Smooth muscle cell (in vitro differentiated cells): ENCODE measurements around the gene CHRNB4. TPM values are rescaled to one million over a fixed set of nuclear protein-coding genes. Genes with fewer than 3 reads are reported as not detected.

Source experiments
- DNase-seq: peaks from one replicate; lab custom pipeline; 2025; ENCODE audit not compliant: unreplicated experiment; lab: John Stamatoyannopoulos, UW
- H2AFZ ChIP-seq: fragments of 200-600 bp; sonication (generic); 2 replicates; pipeline ENCODE4 v1.6.0; 2016; ENCODE audit warnings: antibody characterized with exemption, low read depth, mild to moderate bottlenecking
- H3F3A ChIP-seq: fragments of 200-600 bp; sonication (generic); 2 replicates; pipeline ENCODE4 v1.6.0; 2017; ENCODE audit warnings: antibody characterized with exemption, low read depth
- H3K27ac ChIP-seq: fragments of 200-600 bp; sonication (generic); 2 replicates; pipeline ENCODE4 v1.5.1; 2016; ENCODE audit warnings: low read depth, mild to moderate bottlenecking
- H3K27me3 ChIP-seq: fragments of 200-600 bp; sonication (generic); 2 replicates; pipeline ENCODE4 v1.6.1; 2016; ENCODE audit warnings: low read depth, mild to moderate bottlenecking
- H3K36me3 ChIP-seq: fragments of 200-600 bp; sonication (generic); 2 replicates; pipeline ENCODE4 v1.5.1; 2016; ENCODE audit warnings: low read depth
- H3K4me1 ChIP-seq: fragments of 200-600 bp; sonication (generic); 2 replicates; pipeline ENCODE4 v1.5.1; 2016; ENCODE audit warnings: low read depth
- H3K4me2 ChIP-seq: fragments of 200-600 bp; sonication (generic); 2 replicates; pipeline ENCODE4 v1.6.0; 2016; ENCODE audit warnings: mild to moderate bottlenecking
- H3K4me3 ChIP-seq: fragments of 200-600 bp; sonication (generic); 2 replicates; pipeline ENCODE4 v1.5.1; 2016; ENCODE audit warnings: mild to moderate bottlenecking
- H3K79me2 ChIP-seq: fragments of 200-600 bp; sonication (generic); 2 replicates; pipeline ENCODE4 v1.6.0; 2016; ENCODE audit warnings: low read depth, mild to moderate bottlenecking
- H3K9ac ChIP-seq: fragments of 200-600 bp; sonication (generic); 2 replicates; pipeline ENCODE4 v1.6.0; 2016; ENCODE audit warnings: low read depth
- H3K9me3 ChIP-seq: fragments of 200-600 bp; sonication (generic); replicated peaks from 2 replicates; pipeline ENCODE4 v1.5.1; 2016; ENCODE audit warnings: low read depth
- H4K20me1 ChIP-seq: fragments of 200-600 bp; sonication (generic); 2 replicates; pipeline ENCODE4 v1.6.0; 2016; ENCODE audit warnings: low read depth
- CTCF ChIP-seq: fragments of 200-600 bp; sonication (generic); IDR thresholded peaks from 2 replicates; pipeline ENCODE4 v1.5.1; 2017; ENCODE audit warnings: borderline replicate concordance, mild to moderate bottlenecking, antibody characterized with exemption; ENCODE audit not compliant: insufficient read depth, poor library complexity, severe bottlenecking
- WGBS: methylation state at CpG from one replicate; pipeline ENCODE4 v1.1.7; 2016; ENCODE audit warnings: low lambda C conversion rate; 5-methylcytosine and 5-hydroxymethylcytosine counted together
- polyA plus RNA-seq: library from polyadenylated mRNA; unstranded; fragments of >200 nt; fragmentation: Nextera tagmentation; extraction: Ambion mirVana; gene quantifications from 2 replicates; pipeline ENCODE4 v1.2.1, GENCODE V29; 2016
- total RNA-seq: library from RNA; depleted of rRNA; stranded (reverse); fragments of >200 nt; gene quantifications from 2 replicates; pipeline ENCODE4 v1.2.3, GENCODE V29; 2014

CHRNB4 gene
- total and polyA plus RNA-seq, 2 experiments from 2014 or later = not detected

GRCh38 chr15:78671626-78672211 lies 30.7 kb upstream of the CHRNB4 start:
- no peak for TF ChIP-seq CTCF
- Histone ChIP-seq H3K36me3 (no peaks in the 10 kb centered on the region), H2AFZ (no peak overlapping the region), H3K4me3 (no peak overlapping the region), H3K4me1 (peaks cover 10% of the 10 kb centered on the region), H3K27ac (no peak overlapping the region), H3K9ac (no peak overlapping the region), H3K79me2 (no peaks in the 10 kb centered on the region), H4K20me1 (no peaks in the 10 kb centered on the region), H3K27me3 (peaks cover 7% of the 10 kb centered on the region), H3K4me2 (no peak overlapping the region), H3K9me3 (no peaks in the 10 kb centered on the region), H3F3A (no peaks in the 10 kb centered on the region)
- WGBS = 43% methylated on average over 6 of the region's 6 CpGs
- DNase-seq = no peak

GRCh38 chr15:78668987-78669386 lies 28.0 kb upstream of the CHRNB4 start:
- no peaks in the 10 kb centered on the region for H3K36me3 ChIP-seq

GRCh38 chr15:78667578-78668236 lies 26.7 kb upstream of the CHRNB4 start:
- Histone ChIP-seq H4K20me1 (no peaks in the 10 kb centered on the region), H3K27ac (no peak overlapping the region), H3K4me2 (no peak overlapping the region), H3K27me3 (peaks cover 22% of the 10 kb centered on the region), H3K36me3 (no peaks in the 10 kb centered on the region), H2AFZ (no peak overlapping the region), H3K9me3 (no peaks in the 10 kb centered on the region), H3F3A (no peaks in the 10 kb centered on the region), H3K9ac (no peak overlapping the region), H3K4me1 (peaks cover 10% of the 10 kb centered on the region), H3K4me3 (no peak overlapping the region), H3K79me2 (no peaks in the 10 kb centered on the region)
- DNase-seq = no peak
- TF ChIP-seq CTCF = no peak
- WGBS = 90% methylated on average over 8 of the region's 8 CpGs

More at GRCh38 chr15:78668987-78669386, 28.0 kb upstream of the CHRNB4 start:
- peaks cover 10% of the 10 kb centered on the region for H3K4me1 ChIP-seq
- peaks cover 18% of the 10 kb centered on the region for H3K27me3 ChIP-seq
- H3K4me3 ChIP-seq = no peak overlapping the region
- DNase-seq = no peak
- no peak overlapping the region for H3K27ac ChIP-seq
- H2AFZ ChIP-seq = no peak overlapping the region
- H4K20me1 ChIP-seq = no peaks in the 10 kb centered on the region
- TF ChIP-seq CTCF = no peak
- no peaks in the 10 kb centered on the region for H3F3A ChIP-seq
- H3K4me2 ChIP-seq = no peak overlapping the region
- no peaks in the 10 kb centered on the region for H3K79me2 ChIP-seq
- H3K9me3 ChIP-seq = no peaks in the 10 kb centered on the region
- WGBS = 40% methylated on average over 2 of the region's 2 CpGs
- H3K9ac ChIP-seq = no peak overlapping the region

GRCh38 chr15:78666010-78666409 lies 25.0 kb upstream of the CHRNB4 start:
- H3K36me3 ChIP-seq = no peaks in the 10 kb centered on the region
- no peaks in the 10 kb centered on the region for H3K4me1 ChIP-seq
- no peak overlapping the region for H3K4me2 ChIP-seq
- no peaks in the 10 kb centered on the region for H4K20me1 ChIP-seq
- H3K79me2 ChIP-seq = no peaks in the 10 kb centered on the region
- no peak for TF ChIP-seq CTCF
- no peaks in the 10 kb centered on the region for H3K9me3 ChIP-seq
- H3K27me3 ChIP-seq = peaks cover 22% of the 10 kb centered on the region
- 93% methylated on average over 6 of the region's 6 CpGs for WGBS
- H3F3A ChIP-seq = no peaks in the 10 kb centered on the region
- H2AFZ ChIP-seq = no peak overlapping the region
- no peak overlapping the region for H3K27ac ChIP-seq
- no peak for DNase-seq
- no peak overlapping the region for H3K4me3 ChIP-seq
- H3K9ac ChIP-seq = no peak overlapping the region
